Measurements from ENCODE around the gene ERMN.

GRCh38 chr2:157303612-157304011, 22.0 kb downstream of the ERMN start:
- TF ChIP-seq POLR2AphosphoS5 (IDR thresholded peaks at IDR 0.05; ENCODE audit: low read depth, low read length): no peak
- TF ChIP-seq POLR2A (IDR thresholded peaks at IDR 0.05; ENCODE audit: low read depth, low read length): no peak

All from GM12891 (cell line).